BJ (cell line): ENCODE data around the gene AXIN2. TPM values are rescaled to one million over a fixed set of nuclear protein-coding genes. Genes with fewer than 3 reads are reported as not detected.

Source experiments
- CTCF ChIA-PET: fragments of 350-600 bp; formaldehyde crosslinking; extraction: SDS; loops from one replicate; lab custom pipeline; 2021; ENCODE audit warnings: antibody characterized with exemption, inconsistent platforms; lab: Yijun Ruan, JAX
- POLR2A ChIA-PET: fragments of 300-600 bp; sonication (Branson Sonifier 250); formaldehyde crosslinking; extraction: SDS; loops from one replicate; lab custom pipeline; 2021; ENCODE audit warnings: antibody characterized with exemption; lab: Charles Lee
- DNase-seq: peaks from one replicate; pipeline ENCODE4 v3.0.0-alpha.2; 2011; ENCODE audit warnings: low read depth
- H3K27me3 ChIP-seq: 2 replicates; pipeline ENCODE4 v1.6.0; 2011; ENCODE audit warnings: low read length; ENCODE audit not compliant: control insufficient read depth, insufficient read depth
- H3K36me3 ChIP-seq: 2 replicates; pipeline ENCODE4 v1.5.1; 2011; ENCODE audit warnings: low read length; ENCODE audit not compliant: control insufficient read depth, insufficient read depth
- H3K4me3 ChIP-seq: 2 replicates; pipeline ENCODE4 v1.5.1; 2011; ENCODE audit warnings: low read depth, mild to moderate bottlenecking, control low read depth, low read length
- CTCF ChIP-seq: IDR thresholded peaks from 2 replicates; pipeline ENCODE4 v1.5.1; 2011; ENCODE audit warnings: low read depth, mild to moderate bottlenecking, control low read depth, inconsistent platforms, low read length, moderate library complexity; ENCODE audit not compliant: insufficient read depth
- polyA minus RNA-seq: library from RNA; depleted of rRNA, polyadenylated mRNA; stranded (reverse); fragments of >200 nt; gene quantifications from 2 replicates; pipeline ENCODE4 v1.2.3, GENCODE V29; 2011; rRNA and poly(A)+ RNA removed
- polyA plus RNA-seq: library from polyadenylated mRNA; depleted of rRNA; stranded (reverse); fragments of >200 nt; gene quantifications from 2 replicates; pipeline ENCODE4 v1.2.3, GENCODE V29; 2011; rRNA removed

The AXIN2 gene
- polyA plus RNA-seq (0.93 and 1.3 TPM in 2 replicates), polyA minus RNA-seq (0.76 and 0.98 TPM in 2 replicates)

- H3K27me3 ChIP-seq, result peaks cover 11% of the 10 kb centered on the region
- peak; percentile 30 for TF ChIP-seq CTCF
- POLR2A ChIA-PET, result no interaction called here
- CTCF ChIA-PET, result no interaction called here
- H3K36me3 ChIP-seq, result no peaks in the 10 kb centered on the region; the same call in 1 of the 2 replicates
- H3K4me3 ChIP-seq, result peak within 1 kb of the TSS; percentile 66
- DNase-seq, result no peak
Measured at GRCh38 chr17:65561452-65562205, at the start of gene AXIN2. AXIN2 (minus strand) TSS chr17:65561648; CDS start chr17:65558620, 3,028 bp downstream.

GRCh38 chr17:65609749-65610148, 48.3 kb upstream of the AXIN2 start:
- ChIA-PET POLR2A (no interaction called here), CTCF (no interaction called here)
- TF ChIP-seq CTCF, result no peak
- DNase-seq, result no peak
- H3K27me3 ChIP-seq, result no peaks in the 10 kb centered on the region
- no peak overlapping the region for H3K4me3 ChIP-seq
- H3K36me3 ChIP-seq, result no peaks in the 10 kb centered on the region

GRCh38 chr17:65609286-65609685, 47.8 kb upstream of the AXIN2 start:
- CTCF ChIA-PET, result no interaction called here
- H3K27me3 ChIP-seq, result no peaks in the 10 kb centered on the region
- POLR2A ChIA-PET, result no interaction called here
- no peak overlapping the region for H3K4me3 ChIP-seq
- DNase-seq, result no peak
- no peaks in the 10 kb centered on the region for H3K36me3 ChIP-seq
- TF ChIP-seq CTCF, result no peak

GRCh38 chr17:65604070-65604469, 42.6 kb upstream of the AXIN2 start:
- ChIA-PET POLR2A (no interaction called here), CTCF (no interaction called here)
- Histone ChIP-seq H3K4me3 (no peak overlapping the region), H3K36me3 (no peaks in the 10 kb centered on the region), H3K27me3 (no peaks in the 10 kb centered on the region)
- no peak for DNase-seq
- no peak for TF ChIP-seq CTCF

- POLR2A ChIA-PET, result no interaction called here
- Histone ChIP-seq H3K4me3 (no peak overlapping the region), H3K27me3 (no peaks in the 10 kb centered on the region), H3K36me3 (no peaks in the 10 kb centered on the region)
- TF ChIP-seq CTCF, result no peak
- DNase-seq, result no peak
- CTCF ChIA-PET, result no interaction called here
Measured at GRCh38 chr17:65601881-65602280, 40.4 kb upstream of the AXIN2 start.
